HG03457 (cell line): ENCODE data around the gene LRRC7.
"Not testable (repeated sequence)": the region's sequence is repeated elsewhere in the genome, so short reads cannot be mapped to it uniquely, and the experiment has no call there.

Experiments
- ATAC-seq: cut with Tn5 transposase; IDR thresholded peaks from one replicate; pipeline ENCODE4 v1.9.1; 2021; ENCODE audit warnings: moderate number of reproducible peaks; ENCODE audit not compliant: unreplicated experiment

Gene LRRC7

GRCh38 chr1:69946935-69947334 is 379.2 kb downstream of the LRRC7 start:
- no peak for ATAC-seq

- ATAC-seq: no peak
Measured at GRCh38 chr1:69947837-69948236, 380.1 kb downstream of the LRRC7 start.

- no peak for ATAC-seq
Measured at GRCh38 chr1:69952676-69953075, 385.0 kb downstream of the LRRC7 start.

- ATAC-seq: not testable (repeated sequence)
Measured at GRCh38 chr1:69962452-69962851, 394.7 kb downstream of the LRRC7 start.

- ATAC-seq: no peak
Measured at GRCh38 chr1:69967245-69967766, 399.6 kb downstream of the LRRC7 start.

- ATAC-seq: no peak
Measured at GRCh38 chr1:69976896-69977295, 409.2 kb downstream of the LRRC7 start.

GRCh38 chr1:69982992-69983391 is 415.3 kb downstream of the LRRC7 start:
- no peak for ATAC-seq

GRCh38 chr1:69985376-69985775 is 417.7 kb downstream of the LRRC7 start:
- ATAC-seq: no peak

- ATAC-seq: no peak
Measured at GRCh38 chr1:69985901-69986439, 418.2 kb downstream of the LRRC7 start.

- no peak for ATAC-seq
Measured at GRCh38 chr1:69987881-69988280, 420.2 kb downstream of the LRRC7 start.

- no peak for ATAC-seq
Measured at GRCh38 chr1:69991644-69992043, 423.9 kb downstream of the LRRC7 start.

- no peak for ATAC-seq
Measured at GRCh38 chr1:69992594-69992993, 424.9 kb downstream of the LRRC7 start.

GRCh38 chr1:69993810-69994209 is 426.1 kb downstream of the LRRC7 start:
- no peak for ATAC-seq

- no peak for ATAC-seq
Measured at GRCh38 chr1:69994241-69994640, 426.5 kb downstream of the LRRC7 start.

- ATAC-seq: no peak
Measured at GRCh38 chr1:69998847-69999246, 431.1 kb downstream of the LRRC7 start.

GRCh38 chr1:70003211-70003908 is 435.6 kb downstream of the LRRC7 start:
- no peak for ATAC-seq

- no peak for ATAC-seq
Measured at GRCh38 chr1:70005386-70006034, 437.8 kb downstream of the LRRC7 start.

- ATAC-seq: no peak
Measured at GRCh38 chr1:70008660-70009059, 440.9 kb downstream of the LRRC7 start.

- no peak for ATAC-seq
Measured at GRCh38 chr1:70017770-70018169, 450.0 kb downstream of the LRRC7 start.

- no peak for ATAC-seq
Measured at GRCh38 chr1:70024272-70024671, 456.6 kb downstream of the LRRC7 start.

GRCh38 chr1:70025052-70025451 is 457.3 kb downstream of the LRRC7 start:
- no peak for ATAC-seq

GRCh38 chr1:70025846-70026245 is 458.1 kb downstream of the LRRC7 start:
- no peak for ATAC-seq
